ENCODE data around the gene PREX1.
"Not testable (repeated sequence)": the region's sequence is repeated elsewhere in the genome, so short reads cannot be mapped to it uniquely, and the experiment has no call there.

PREX1 gene

DNA sequence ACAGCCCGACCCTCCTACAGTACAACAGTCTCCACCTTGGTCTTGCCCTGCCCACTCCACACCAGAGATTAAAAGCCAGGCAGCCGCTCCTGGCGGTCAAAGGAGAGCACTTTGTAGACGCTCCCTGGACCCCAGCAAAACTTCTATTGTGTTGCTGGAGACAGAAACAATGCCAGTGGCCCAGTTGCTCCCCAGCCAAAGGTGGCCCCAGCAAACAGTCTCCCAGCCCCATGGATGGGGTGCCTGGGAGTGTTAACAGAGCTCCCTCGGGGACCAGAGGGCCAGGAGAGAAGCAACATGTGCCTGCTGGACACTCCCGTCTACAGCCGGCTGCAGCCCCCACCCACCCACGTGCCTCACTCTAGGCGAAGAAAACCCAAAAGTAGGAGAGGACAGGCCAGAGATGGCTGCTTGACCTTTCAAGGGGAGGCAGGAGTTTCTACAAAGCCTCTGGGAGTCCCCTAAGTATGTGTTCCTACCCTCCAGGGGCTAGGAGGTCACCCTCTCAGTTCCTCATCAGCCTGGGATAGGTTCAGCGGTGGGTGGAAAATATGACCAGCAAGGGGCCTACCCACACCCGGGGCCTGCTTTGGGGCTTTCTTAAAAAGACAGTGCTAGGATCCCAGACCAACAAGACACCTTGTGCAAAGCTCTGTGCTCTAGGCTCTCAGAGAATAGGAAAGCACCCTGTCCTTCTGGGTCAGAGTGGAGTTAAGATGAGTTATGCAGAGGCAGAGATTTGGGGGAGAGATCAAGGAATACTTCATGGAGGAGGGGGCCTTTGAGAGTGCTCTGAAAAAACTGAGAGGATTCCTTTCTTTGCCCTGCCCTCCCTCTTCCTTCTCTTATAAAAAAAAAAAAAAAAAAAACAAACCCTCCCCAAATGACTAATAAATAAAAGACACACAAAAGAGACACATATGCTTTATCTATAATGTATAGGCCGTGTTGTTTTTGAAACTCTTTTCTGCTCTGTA lies 19.0 kb upstream of the PREX1 start:
- DNase-seq (ENCODE audit: low read depth), result no peak

DNA sequence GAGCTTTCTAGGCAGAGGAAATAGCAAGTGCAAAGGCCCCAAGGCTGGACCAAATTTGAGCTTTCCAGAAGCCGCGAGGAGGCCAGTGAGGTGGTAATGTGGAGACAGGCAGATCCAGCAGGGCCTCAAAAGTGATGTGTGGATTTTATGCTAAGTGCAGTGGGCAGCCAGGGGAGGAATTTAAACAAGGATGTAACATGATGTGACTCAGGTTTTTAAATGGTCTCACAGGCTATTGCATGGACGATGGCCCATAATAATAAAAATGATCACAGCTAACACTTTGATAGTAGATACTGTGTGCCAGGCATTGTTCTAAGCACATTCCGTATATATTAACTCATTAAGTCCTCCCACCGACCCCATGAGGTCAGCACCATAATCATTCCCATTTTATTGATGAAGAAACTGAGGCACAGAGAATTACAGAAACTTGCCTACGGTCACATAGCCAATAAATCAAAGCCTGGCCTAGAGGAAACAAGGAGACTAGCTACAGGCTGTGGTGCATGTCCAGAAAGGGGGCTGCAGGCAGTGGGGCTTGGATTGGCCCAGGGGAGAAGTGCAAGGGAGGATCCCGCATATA lies 18.0 kb upstream of the PREX1 start:
- DNase-seq (ENCODE audit: low read depth), result no peak

DNA sequence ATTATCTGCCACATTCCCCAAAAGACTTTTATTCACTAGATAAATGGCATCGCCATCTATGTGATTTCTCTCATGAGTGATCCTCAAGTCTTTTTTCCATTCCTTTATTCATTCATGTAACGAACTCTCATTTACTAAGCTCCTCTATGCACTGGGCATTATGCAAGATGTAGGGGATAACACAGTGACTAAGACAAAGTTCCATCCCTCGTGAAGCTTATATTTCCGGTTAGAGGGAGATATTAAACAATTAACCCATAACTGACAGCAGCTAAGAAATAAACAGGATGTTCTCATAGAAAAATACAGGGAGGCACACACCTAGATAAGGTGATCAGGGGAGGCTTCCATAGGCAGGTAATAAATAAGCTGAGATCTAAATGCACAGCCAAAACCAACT lies 17.2 kb upstream of the PREX1 start:
- peak; percentile 74 for DNase-seq (ENCODE audit: low read depth)

DNA sequence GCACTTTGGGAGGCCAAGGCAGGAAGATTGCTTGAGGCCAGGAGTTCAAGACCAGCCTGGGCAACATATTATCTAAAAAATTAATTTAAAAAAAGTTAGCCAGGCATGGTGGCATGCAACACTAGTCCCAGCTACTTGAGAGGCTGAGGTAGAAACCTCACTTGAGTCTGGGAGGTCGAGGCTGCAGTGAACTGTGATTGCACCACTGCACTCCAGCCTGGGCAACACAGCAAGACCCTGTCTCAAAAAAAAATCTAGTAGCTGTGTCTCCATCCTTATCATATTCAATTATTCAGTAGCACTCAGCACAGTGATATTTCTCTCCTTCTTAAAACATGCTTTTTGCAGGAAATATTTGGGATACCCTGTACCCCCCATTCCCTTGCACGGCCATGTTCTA lies 16.1 kb upstream of the PREX1 start:
- not testable (repeated sequence) for DNase-seq (ENCODE audit: low read depth)

DNA sequence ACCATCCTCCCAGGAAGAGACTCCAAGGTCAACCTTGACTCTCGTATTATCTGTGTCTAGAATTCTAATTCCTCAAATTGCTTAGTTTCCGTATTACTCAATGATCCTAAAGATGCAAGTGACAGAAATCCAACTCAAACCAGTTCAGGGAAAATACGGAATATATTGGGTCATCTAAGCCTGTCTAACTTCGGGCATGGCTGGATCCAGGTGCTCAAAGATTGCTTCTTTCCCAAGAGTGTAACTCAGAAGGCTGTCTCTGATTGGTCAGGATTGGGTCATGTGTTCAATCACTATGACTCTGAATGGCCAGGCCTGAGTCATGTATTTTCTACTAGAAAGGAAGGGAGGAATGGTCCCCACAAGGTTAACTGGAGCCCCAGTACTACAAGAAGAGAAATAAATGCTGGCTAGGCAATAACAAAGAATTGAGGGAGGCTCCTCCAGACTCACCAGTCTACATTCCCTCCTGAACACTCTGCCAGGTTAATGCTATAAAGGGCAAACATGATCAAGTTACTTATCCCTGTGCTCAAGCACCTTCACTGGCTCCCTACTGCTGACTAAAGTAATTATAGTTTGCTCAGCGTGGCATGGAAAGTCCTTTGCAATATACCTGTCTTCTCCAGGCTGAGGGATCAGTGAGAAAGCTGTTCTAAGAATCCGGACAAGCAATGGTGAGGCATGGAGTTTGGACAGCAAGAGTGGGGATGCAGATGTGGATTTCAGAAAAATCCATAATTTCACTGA lies 15.4 kb upstream of the PREX1 start:
- DNase-seq (ENCODE audit: low read depth), result peak; percentile 27

DNA sequence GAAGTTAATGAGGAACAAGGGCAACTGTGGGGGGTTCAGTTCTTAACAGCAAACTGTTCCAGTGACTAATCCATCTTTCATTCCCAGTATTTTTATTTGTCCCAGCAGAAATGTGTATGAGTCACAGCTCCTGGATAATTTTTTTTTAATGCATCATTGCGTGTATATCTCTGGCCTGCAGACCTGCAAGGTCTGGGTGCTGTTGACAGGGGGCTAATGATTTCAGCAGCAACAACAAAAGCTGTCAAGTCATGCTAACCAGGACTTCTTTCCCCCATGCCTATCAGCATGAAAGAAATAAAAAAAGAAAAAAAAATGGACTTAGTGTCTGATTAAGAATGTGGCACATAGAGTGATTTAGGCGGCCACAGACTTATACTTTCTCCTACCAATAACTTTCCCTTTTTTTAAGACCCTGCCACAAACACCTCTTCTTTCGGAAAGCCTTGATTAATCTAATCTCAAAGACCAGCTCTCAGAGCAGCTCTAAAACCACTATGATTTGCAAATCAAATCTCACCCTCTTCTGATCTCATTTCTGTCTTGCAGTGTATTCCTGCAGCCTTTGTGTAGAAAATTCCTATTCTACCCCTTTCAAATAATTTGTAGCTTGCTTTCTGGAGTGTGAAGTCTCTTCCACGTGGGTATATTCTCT lies 14.2 kb upstream of the PREX1 start:
- peak; percentile 76 for DNase-seq (ENCODE audit: low read depth)

DNA sequence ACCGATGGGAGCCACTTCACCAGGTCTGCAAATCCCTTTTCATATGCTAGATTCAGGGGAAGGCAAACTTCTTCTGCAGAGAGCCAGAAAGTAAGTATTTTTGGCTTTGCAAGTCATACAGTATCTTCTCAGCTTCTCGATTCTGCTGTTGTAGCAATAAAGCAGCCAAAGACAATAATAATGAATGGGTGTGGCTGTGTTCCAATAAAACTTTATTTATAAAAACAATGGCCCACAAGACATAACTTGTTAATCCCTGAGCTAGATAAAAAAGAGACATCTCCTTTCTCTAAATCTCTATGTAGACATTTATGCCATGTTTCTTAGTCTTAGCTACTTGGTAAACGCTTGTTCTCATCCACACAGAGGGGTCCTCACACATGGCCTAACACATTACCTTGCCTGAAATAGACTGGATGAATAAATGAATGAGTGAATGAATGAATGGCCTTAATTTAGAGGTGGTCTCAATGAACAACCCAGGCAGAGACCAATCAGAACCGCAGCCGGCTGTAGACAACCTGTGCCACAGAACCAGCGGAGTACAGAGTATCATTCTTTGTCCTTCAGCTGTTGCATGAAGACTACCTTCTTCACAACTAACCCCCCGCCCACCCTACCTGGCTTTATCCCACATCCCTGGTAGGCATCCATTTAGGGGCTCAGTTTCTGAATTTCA lies 13.5 kb upstream of the PREX1 start:
- no peak for DNase-seq (ENCODE audit: low read depth)

DNA sequence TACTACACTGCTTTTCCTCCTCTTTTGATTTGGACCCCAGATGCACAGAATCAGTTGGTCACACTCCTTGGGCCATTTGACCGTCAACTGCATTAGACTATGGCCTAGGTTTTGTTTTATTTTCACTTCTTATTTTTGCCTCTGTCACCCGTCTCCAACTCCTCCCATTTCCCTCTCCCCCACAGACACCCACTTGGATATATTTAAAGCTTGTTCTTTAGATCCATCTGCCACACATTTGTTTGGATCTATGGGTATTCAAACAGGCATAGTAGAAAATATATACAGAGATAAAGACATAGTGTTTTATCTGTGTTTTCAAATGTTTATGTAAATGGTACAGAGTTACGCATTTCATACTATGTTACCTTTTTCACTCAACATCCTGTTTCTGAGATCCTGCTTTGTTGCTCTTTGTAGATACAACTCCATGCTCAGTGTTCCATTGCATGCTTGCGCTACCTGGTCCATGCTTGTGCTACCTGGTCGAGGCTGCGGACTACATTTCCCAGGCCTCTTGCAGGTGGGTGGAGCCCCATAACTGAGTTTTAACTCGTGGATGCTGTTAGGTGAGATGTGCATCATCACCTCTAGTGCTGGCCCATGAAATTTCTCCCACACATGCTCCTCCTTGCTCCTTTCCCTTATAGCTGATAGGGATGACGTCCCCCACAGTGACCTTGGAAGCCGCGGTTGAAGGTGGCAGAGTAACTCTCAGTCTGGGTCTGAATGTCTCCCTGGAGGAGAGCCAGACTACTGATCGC lies 11.5 kb upstream of the PREX1 start:
- no peak for DNase-seq (ENCODE audit: low read depth)

DNA sequence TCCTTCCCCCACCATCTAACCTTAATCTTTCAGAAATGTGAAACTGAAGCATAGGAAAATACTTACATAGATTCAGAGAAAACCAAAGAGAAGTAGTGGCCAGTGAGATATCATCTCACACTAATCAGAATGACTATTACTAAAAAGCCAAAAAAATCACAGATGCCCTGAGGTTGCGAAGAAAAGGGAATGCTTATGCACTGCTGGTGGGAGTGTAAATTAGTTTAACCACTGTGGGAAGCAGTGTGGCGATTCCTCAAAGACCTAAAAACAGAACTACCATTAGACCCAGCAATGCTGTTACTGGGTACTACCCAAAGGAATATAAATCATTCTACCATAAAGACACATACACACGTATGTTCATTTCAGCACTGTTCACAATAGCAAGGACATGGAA lies 9.2 kb upstream of the PREX1 start:
- DNase-seq (ENCODE audit: low read depth), result no peak

DNA sequence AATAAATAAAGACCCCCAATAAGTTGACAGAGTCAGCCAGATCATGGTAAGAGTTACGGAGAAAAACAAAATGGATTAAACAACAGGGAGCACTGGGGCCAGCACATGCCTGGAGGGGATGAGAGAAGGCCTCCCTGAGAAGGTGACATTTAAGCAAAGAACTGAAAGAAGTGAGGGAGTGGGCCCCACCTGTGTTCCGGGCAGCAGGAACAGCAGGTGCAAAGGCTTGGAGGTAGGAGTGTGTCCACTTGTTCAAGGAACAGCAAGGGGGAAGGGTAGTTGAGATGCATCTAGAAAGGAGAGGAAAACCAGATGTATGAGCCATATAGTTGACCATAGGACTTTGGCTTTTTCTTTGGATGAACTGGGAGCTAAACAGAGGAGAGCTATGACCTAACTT lies 7.6 kb upstream of the PREX1 start:
- no peak for DNase-seq (ENCODE audit: low read depth)

DNA sequence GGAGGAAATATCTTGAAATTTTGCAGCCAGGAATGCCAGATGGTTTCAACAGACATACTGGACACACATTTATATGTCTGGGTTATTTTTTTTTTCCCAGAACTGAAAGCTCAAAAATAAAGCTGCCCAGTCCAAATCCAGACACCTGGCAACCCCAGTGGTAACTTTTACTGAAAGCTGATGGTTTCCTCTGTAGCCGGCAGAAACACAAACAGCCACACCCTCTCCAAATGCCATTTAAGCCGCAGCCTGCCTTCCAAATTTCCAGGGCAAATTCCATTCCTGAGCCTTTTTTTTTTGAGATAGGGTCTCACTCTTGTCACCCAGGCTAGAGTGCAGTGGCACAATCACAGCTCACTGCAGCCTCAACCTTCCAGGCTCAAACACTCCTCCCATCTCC lies 6.5 kb upstream of the PREX1 start:
- no peak for DNase-seq (ENCODE audit: low read depth)

DNA sequence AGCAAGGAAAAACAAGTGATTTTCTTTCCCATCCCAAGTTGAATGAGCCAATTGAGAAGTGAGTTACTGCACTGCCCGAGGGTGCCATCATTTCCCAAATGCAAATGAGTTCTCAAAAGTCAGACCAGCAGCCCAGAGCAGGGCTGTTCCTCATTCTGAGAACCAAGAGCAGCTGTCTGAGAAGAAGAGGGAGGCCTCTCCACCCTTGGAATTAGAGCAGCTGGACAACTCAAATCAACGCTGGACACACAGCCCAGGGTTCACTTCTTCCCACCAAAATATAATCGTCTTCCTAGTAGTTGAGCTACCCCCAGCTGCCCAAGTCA lies 4.6 kb upstream of the PREX1 start:
- DNase-seq (ENCODE audit: low read depth), result no peak

DNA sequence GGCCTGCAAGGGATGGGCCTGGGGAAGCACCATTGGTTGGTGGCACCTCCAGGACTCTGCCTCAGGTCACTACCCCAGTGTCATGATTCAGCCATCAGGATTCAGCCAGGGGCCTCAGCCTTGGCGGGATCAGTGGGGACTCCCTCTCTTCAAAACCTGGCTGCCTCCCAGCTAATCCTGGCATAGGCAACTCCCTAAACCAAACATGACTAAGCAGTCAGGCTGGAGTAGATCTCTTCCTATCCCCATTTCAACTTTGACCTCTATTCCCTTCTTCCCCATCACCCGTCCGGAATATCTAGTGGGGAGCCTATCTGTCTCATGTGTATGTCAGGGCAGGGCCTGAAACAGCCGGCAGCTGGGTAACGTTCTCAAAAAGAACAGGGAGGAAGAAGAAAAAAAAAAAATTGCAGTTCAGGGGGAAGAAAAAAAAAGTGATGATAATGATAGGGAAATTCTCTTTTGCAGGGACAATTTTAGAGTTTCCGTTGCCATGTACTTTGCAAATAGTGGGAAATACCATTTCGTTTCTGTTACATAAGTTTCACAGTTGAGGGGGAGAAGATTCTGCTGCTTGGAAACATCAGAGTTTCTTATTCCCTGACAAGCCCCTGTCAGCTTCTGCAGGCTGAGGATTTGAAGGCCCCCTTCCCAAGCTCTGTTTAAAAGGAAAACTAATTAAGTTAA lies 4.1 kb upstream of the PREX1 start:
- peak; percentile 36 for DNase-seq (ENCODE audit: low read depth)

DNA sequence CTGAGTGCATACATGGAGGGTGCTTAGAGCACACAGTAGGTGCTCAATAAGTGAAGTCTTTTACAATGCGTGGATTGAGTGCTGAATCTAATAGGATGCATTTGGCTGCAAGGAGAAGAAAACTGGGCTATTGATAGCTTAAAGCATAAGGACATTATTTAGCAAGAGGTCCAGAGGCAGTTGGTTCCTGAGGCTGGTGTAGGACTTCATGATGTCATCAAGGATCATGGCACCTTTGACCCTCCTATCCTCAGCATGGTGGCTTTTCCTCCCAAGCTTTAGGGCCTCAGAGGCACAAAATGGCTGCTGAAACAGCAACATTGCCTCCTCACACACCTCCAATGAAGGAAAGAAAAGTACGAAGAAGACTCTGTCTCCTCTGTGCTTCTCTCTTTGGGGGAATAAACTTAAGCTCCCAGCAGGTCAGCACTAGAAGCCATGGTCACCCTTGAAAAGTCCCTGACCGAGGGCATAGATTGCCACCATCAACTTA lies 3.1 kb upstream of the PREX1 start:
- no peak for DNase-seq (ENCODE audit: low read depth)

DNA sequence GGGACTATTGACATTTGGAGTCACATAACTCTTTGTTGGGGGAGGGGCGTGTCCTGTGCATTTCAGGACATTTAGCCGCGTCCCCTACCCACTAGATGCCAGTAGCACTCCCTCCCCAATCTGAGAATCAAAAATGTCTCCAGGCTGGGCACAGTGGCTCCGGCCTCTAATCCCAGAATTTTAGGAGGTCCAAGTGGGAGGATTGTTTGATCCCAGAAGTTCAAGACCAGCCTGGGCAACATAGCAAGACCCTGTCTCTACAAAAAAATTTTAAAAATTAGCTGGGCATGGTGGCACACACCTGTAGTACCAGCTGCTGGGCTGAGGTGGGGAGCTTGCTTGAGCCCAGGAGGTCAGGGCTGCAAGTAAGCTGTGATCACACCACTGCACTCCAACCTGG lies 2.1 kb upstream of the PREX1 start:
- no peak for DNase-seq (ENCODE audit: low read depth)

DNA sequence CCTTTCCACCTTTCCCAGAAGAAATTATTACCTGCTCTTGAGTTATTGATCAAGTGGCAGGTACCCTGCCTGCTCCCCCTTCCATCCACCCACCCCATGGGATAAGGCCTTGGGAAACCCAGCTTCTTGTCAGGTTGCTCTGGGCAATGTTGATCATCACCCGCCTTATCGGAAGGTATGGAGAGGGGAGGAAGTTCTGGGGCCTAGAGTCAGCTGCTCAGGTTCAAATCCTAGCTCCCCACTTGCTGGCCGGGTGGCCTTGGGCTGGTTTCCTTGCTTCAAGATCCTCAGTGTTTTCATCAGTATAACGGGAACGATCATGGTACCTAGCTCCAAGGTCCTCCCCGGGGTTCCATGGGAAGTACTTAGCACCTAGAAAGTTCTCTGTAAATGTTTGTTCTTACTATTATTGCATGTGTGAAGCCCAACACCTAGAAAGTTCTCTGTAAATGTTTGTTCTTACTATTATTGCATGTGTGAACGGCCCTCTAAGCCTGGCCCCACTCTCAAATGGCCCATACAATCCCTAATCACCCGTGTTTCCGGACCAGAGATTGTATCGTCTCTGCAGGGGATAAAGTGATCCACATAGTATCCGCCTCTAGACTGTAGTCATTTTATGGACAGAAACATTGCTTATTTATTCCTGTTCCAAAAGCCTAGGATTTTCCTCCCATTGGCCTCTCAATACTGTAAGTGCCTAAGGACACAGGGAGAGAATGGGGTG lies 1.1 kb upstream of the PREX1 start:
- no peak for DNase-seq (ENCODE audit: low read depth)

DNA sequence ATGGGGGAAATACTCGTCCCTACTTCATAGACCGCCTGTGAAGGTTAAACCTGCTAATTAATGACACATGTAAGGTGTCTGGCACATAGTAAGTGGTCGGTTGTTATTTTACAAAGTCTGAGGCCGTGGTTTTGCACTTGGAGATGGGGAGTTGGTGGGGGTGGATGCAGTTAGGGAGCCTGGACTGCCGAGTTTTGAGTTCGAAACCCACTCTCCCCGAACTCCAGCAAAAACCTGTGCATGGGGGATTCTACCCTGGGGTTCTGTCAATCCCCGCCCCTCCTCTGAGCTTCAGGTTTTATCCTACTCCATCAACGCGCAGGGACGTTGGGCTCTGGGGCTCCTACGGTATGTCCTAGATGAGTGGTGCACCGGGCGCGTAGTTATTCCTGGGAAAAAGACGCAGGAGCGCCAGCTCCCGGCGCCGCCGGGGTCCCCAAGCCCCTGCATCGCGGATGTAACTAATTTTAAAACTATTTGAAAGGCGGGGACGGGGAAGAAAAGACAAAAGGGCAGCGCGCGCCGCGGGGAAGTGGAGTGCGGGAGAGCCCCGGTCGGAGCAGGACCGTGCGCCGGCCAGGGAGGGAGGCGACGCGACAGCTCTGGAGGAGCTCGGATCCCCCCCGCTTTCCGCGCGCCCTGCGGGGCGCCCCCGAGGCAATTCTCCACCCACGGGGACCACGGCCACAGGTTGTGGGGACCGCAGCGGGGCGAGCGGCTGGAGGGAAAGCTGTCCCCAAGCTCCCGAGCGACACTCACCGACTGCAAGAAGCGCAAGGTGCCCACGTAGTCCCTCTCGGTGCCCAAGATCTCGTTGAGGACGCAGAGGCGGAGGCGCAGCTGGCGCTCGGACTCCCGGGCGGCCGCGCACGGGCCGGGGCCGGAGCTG lies 672 bp downstream of the PREX1 start:
- DNase-seq (ENCODE audit: low read depth), result peak; percentile 35

DNA sequence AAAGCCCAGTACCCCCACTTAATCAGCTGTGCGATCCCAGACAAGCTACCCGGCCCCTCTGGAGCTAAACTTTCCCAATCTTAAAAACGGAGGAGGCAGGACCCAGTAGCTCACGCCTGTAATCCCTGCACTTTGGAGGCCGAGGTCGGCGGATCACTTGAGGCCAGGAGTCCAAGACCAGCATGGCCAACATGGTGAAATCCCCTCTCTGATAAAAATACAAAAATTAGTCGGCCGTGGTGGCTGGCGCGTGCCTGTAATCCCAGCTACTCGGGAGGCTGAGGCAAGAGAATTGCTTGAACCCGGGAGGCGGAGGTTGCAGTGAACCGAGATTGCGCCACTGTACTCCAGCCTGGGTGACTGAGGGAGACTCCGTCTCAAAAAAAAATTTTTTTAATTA lies 1.3 kb downstream of the PREX1 start:
- not testable (repeated sequence) for DNase-seq (ENCODE audit: low read depth)

DNA sequence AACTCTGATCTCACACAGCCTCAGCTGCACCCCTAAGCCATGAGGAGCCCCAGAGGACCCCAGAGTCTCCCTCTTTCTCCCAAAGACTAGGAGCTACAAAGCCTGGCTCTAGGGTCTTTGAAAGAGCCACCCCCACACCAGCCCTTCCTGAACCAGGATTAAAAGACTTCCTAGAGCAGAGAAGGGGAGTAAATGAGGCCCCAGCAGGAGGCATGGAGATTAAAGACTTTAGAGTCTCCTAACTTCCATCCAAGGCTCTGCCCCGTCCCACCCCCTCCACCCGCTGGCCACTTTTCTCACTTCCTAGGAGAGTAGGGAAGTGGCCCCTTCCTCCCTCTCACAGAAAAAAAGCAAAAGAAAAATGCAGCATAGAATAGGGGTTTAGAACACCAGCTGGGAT lies 1.7 kb downstream of the PREX1 start:
- DNase-seq (ENCODE audit: low read depth), result no peak
